ENCODE results near the gene ZFTA. TPM values are rescaled to one million over a fixed set of nuclear protein-coding genes. Genes with fewer than 3 reads are reported as not detected.

ZFTA gene
- total RNA-seq, 1 donor from 2014 or later: 41.7 TPM

- no peaks in the 10 kb centered on the region for H3K27me3 Mint-ChIP-seq
- no peak overlapping the region for H3K27ac Mint-ChIP-seq
- H3K4me3 Mint-ChIP-seq: no peak overlapping the region
- no peak for DNase-seq (ENCODE audit: extremely low spot score, unreplicated experiment)
- no peaks in the 10 kb centered on the region for H3K9me3 Mint-ChIP-seq
- H3K36me3 Mint-ChIP-seq: peaks cover 4% of the 10 kb centered on the region
- TF ChIP-seq CTCF (conservative IDR thresholded peaks at IDR 0.05): no peak
- peaks cover 12% of the 10 kb centered on the region for H3K4me1 Mint-ChIP-seq (ENCODE audit: unreplicated experiment)
Observed at GRCh38 chr11:63736864-63737263, 31.7 kb downstream of the ZFTA start.

GRCh38 chr11:63729326-63729725 is 39.2 kb downstream of the ZFTA start:
- no peaks in the 10 kb centered on the region for H3K36me3 Mint-ChIP-seq
- no peak for DNase-seq (ENCODE audit: extremely low spot score, unreplicated experiment)

GRCh38 chr11:63720611-63721010 is 48.0 kb downstream of the ZFTA start:
- Mint-ChIP-seq H3K36me3 (no peaks in the 10 kb centered on the region), H3K27me3 (no peaks in the 10 kb centered on the region), H3K9me3 (no peaks in the 10 kb centered on the region), H3K4me1 (ENCODE audit: unreplicated experiment) (peaks cover 5% of the 10 kb centered on the region), H3K4me3 (no peak overlapping the region), H3K27ac (no peak overlapping the region)
- DNase-seq (ENCODE audit: extremely low spot score, unreplicated experiment): no peak
- TF ChIP-seq CTCF (conservative IDR thresholded peaks at IDR 0.05): no peak

More at GRCh38 chr11:63729326-63729725, 39.2 kb downstream of the ZFTA start:
- H3K27me3 Mint-ChIP-seq: no peaks in the 10 kb centered on the region
- H3K4me3 Mint-ChIP-seq: no peak overlapping the region
- H3K27ac Mint-ChIP-seq: peak overlapping the region; percentile 65
- TF ChIP-seq CTCF (conservative IDR thresholded peaks at IDR 0.05): no peak
- H3K4me1 Mint-ChIP-seq (ENCODE audit: unreplicated experiment): peaks cover 7% of the 10 kb centered on the region
- no peaks in the 10 kb centered on the region for H3K9me3 Mint-ChIP-seq

- peaks cover 5% of the 10 kb centered on the region for H3K4me1 Mint-ChIP-seq (ENCODE audit: unreplicated experiment)
- no peak overlapping the region for H3K4me3 Mint-ChIP-seq
- no peaks in the 10 kb centered on the region for H3K36me3 Mint-ChIP-seq
- H3K27ac Mint-ChIP-seq: peak overlapping the region; percentile 51
- no peaks in the 10 kb centered on the region for H3K27me3 Mint-ChIP-seq
- H3K9me3 Mint-ChIP-seq: no peaks in the 10 kb centered on the region
- no peak for TF ChIP-seq CTCF (conservative IDR thresholded peaks at IDR 0.05)
- DNase-seq (ENCODE audit: extremely low spot score, unreplicated experiment): no peak
Observed at GRCh38 chr11:63719987-63720386, 48.6 kb downstream of the ZFTA start.

GRCh38 chr11:63719001-63719400 is 49.6 kb downstream of the ZFTA start:
- Mint-ChIP-seq H3K4me1 (ENCODE audit: unreplicated experiment) (peaks cover 5% of the 10 kb centered on the region), H3K9me3 (no peaks in the 10 kb centered on the region), H3K36me3 (no peaks in the 10 kb centered on the region), H3K27ac (no peak overlapping the region), H3K27me3 (no peaks in the 10 kb centered on the region), H3K4me3 (no peak overlapping the region)
- TF ChIP-seq CTCF (conservative IDR thresholded peaks at IDR 0.05): no peak
- DNase-seq (ENCODE audit: extremely low spot score, unreplicated experiment): no peak

Other genes starting within 250 kb of the ZFTA start
- gene PLAAT4, start 232.0 kb downstream of the ZFTA start, total RNA-seq (ENCODE audit: low replicate concordance): 131 and 152 TPM in 2 replicates
- 6.0 and 7.8 TPM in 2 replicates for gene PLAAT2, start 205.4 kb downstream of the ZFTA start, total RNA-seq (ENCODE audit: low replicate concordance)
- gene PLAAT3, start 154.3 kb downstream of the ZFTA start, total RNA-seq (ENCODE audit: low replicate concordance): 55.6 and 65.4 TPM in 2 replicates
- gene ATL3, start 97.4 kb downstream of the ZFTA start, total RNA-seq (ENCODE audit: low replicate concordance): 21.6 and 24.6 TPM in 2 replicates
- gene RTN3, start 87.3 kb downstream of the ZFTA start, total RNA-seq (ENCODE audit: low replicate concordance): 95.0 and 95.9 TPM in 2 replicates
- 33.7 and 61.6 TPM in 2 replicates for gene SPINDOC, start 44.7 kb upstream of the ZFTA start, total RNA-seq (ENCODE audit: low replicate concordance)
- 52.8 and 73.5 TPM in 2 replicates for gene MARK2, start 70.3 kb upstream of the ZFTA start, total RNA-seq (ENCODE audit: low replicate concordance)
- gene RCOR2, start 148.4 kb upstream of the ZFTA start, total RNA-seq (ENCODE audit: low replicate concordance): 8.1 and 38.1 TPM in 2 replicates
- gene NAA40, start 170.2 kb upstream of the ZFTA start, total RNA-seq (ENCODE audit: low replicate concordance): 33.8 and 51.2 TPM in 2 replicates
- gene COX8A, start 205.8 kb upstream of the ZFTA start, total RNA-seq (ENCODE audit: low replicate concordance): 307 and 324 TPM in 2 replicates
- gene OTUB1, start 217.7 kb upstream of the ZFTA start, total RNA-seq (ENCODE audit: low replicate concordance): 101 and 105 TPM in 2 replicates